IPS DF 4.7 (cell line): Measurements from ENCODE around the gene MADD.

Experiments
- DNase-seq: peaks from one replicate; pipeline ENCODE4 v3.0.0-alpha.2; 2013; ENCODE audit warnings: low spot score; ENCODE audit errors: extremely low read depth

MADD gene

DNA sequence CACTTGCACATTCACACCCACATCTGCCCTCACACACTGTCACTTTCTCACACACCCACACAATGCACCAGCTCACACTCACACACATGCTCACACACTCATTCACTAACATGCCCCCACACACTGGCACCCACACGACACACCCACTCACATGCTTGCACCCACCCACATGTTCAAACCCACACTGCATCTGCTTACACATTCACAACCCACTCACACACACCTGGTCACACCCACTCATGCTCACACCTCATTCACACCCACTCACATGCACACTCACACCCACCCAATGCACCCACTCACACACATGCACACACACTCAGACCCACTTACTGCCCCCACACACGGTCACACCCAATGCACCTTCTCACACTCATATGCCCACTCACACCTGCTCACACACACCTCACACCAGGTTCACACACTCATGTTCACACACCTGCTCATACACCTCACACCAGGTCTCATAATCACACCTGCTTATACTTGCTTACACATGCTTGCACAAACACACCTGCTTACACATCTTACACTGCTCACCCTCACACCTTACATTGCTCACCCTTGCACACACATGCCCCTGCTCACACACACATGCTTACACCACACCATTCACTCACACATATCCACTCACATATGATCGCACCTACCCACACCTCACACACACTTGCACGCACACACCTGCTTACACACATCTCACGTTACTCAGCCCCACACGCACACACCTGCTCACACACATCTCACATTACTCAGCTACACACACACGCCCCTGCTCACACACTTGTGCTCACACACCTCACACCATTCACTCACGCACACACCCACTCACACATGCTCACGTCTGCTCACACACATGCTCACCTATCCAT is 86.4 kb downstream of the MADD start:
- DNase-seq = no peak

- DNase-seq = no peak
Measured at GRCh38 chr11:47356998-47357329, 87.0 kb downstream of the MADD start.

GRCh38 chr11:47357985-47358730 is 88.2 kb downstream of the MADD start:
- no peak for DNase-seq

GRCh38 chr11:47358731-47359051 is 88.8 kb downstream of the MADD start:
- no peak for DNase-seq

GRCh38 chr11:47359162-47359561 is 89.2 kb downstream of the MADD start:
- DNase-seq = no peak

- no peak for DNase-seq
Measured at GRCh38 chr11:47359586-47359985, 89.7 kb downstream of the MADD start.

- DNase-seq = no peak
Measured at GRCh38 chr11:47360341-47360740, 90.4 kb downstream of the MADD start.

DNA sequence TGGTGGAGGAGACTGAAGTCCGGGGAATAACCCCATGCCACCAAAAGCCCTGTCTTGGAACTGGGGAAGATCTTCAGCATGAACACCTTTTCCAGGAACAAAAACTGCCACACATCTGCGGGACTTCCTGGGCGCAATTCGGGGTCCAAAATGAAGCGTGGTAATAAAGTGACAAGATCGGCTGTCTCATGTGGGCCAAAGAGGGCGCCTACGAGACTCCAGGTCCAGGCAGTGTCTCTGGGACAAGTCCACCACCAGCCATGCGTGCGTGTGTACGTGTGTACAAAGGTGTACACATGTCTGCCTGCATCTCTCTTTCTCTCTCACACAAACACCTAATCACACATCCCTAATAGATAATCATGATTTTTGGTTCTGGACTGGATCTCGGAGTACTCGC is 91.5 kb downstream of the MADD start:
- DNase-seq = no peak

DNA sequence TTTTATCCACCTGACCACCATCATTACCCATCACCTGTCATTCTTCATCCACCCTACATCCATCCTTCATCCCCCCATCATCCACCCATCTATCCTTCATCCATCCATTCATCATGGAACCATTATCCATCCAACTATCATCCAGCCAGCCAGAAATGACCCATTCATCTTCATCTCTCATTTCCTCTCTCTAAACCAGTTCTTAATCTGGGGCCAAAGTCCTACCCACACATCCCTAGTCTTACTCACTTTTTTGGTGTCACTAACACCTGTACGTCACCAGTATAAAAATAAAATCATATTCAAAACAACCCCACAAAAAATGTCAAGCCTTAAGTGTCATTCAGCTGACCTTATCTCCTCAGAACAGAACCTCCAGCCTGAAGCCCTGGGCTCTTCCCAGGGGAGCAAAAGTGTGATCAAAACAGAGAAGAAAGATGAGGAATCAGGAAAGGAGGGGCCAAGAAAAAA is 96.1 kb downstream of the MADD start:
- DNase-seq = no peak

GRCh38 chr11:47369676-47370075 is 99.7 kb downstream of the MADD start:
- DNase-seq = no peak

DNA sequence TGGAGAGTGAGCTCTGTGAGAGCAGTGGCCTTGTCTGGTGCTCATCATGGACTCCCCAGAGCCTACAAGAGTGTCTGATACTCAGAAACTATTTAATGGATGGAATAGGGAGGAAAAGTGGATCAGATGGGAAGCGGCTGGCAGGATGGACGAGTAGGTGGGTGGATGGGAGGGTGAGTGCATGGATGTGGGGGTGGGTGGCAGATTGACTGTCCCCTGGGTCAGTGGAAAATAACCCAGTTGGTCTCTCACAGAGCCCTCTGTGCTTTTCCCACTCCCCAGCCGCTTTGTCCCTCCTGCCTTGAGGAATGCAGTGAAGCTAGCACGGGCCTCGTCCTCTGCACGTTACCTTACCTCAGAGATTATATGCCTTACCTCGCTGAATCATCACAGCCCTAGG is 102.5 kb downstream of the MADD start:
- no peak for DNase-seq

DNA sequence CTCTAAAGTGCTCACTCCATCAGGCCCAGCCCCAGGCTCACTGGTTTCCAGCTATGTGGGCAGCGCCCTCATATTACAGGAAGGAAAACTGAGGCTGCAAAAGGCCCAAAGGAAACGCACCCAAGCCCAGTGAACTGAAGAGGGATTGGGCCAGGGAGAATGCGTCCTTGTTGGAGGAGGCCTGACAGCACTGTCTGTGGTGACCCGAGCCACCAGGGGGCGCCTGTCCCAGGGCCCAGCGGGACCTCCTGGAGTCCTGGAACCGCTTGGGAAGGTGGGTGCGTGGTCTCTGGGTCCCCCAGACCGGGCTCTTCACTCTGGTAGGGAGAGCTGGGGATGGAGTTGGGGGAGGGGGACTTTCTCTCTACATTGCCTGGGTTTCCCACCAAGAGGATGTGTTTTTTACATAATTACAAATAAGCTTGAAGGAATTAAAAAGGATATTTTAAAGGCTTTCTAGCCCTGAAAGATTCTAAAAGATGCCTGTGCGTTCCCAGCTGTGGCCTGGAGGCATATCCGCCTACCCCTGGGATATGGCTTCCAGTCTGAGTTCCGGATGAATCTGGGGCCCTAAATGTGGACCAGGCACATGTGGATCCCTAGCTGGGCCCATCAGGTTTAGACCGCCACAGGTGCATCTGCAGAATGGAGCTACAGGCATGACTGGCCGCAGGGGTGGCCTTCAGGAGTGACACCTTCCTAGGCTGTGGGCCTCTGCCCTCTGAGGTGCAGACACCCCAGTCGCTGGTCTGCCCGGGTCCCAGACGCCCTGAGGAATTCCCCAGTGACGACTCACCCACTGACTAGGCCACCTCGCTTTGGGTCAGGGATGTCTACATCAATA is 104.2 kb downstream of the MADD start:
- DNase-seq = no peak

DNA sequence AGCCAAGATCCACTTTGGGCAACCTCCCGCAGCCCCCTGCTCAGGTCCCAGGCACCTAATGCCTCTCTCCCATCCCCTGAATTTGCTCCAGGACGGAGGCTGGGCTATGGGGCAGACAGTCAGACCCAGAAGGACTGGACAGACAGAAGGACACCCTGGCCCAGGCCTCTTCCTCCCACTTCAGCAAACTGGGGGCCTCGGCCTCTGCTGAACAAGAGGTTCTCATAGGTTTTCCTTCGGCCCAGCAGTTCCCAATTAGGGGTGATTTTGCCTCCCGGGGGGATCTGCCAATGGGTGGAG is 104.7 kb downstream of the MADD start:
- DNase-seq = no peak

- no peak for DNase-seq
Measured at GRCh38 chr11:47375020-47375419, 105.1 kb downstream of the MADD start.

- DNase-seq = no peak
Measured at GRCh38 chr11:47375546-47376085, 105.7 kb downstream of the MADD start.

GRCh38 chr11:47376107-47376524 is 106.2 kb downstream of the MADD start:
- DNase-seq = no peak

GRCh38 chr11:47376525-47377371 is 106.8 kb downstream of the MADD start:
- DNase-seq = no peak

GRCh38 chr11:47377571-47378009 is 107.7 kb downstream of the MADD start:
- no peak for DNase-seq

GRCh38 chr11:47378010-47378835 is 108.3 kb downstream of the MADD start, which contains the start of gene SPI1:
TSS of gene SPI1 (minus strand) at chr11:47378547. CDS start at chr11:47378353, 194 bp downstream.
- no peak for DNase-seq

DNA sequence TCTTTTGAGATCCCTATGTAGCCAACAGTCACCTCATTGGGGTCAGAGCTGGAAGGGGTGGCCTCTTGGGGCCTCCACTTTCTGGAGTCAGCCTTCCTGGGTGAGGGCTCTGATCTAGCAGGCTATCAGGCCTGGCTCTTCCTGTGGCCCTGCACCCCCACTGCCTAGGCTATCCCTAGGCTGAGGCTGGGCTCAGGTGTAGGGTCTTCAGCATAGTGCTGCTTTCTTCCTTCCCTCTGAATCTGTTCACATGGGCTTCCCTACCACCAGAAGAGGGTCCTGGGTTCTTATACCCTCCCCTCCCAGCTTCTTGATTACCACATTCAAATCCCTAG is 108.9 kb downstream of the MADD start:
- DNase-seq = no peak
